ENCODE results near the gene SERPINE1.

The SERPINE1 gene

DNA sequence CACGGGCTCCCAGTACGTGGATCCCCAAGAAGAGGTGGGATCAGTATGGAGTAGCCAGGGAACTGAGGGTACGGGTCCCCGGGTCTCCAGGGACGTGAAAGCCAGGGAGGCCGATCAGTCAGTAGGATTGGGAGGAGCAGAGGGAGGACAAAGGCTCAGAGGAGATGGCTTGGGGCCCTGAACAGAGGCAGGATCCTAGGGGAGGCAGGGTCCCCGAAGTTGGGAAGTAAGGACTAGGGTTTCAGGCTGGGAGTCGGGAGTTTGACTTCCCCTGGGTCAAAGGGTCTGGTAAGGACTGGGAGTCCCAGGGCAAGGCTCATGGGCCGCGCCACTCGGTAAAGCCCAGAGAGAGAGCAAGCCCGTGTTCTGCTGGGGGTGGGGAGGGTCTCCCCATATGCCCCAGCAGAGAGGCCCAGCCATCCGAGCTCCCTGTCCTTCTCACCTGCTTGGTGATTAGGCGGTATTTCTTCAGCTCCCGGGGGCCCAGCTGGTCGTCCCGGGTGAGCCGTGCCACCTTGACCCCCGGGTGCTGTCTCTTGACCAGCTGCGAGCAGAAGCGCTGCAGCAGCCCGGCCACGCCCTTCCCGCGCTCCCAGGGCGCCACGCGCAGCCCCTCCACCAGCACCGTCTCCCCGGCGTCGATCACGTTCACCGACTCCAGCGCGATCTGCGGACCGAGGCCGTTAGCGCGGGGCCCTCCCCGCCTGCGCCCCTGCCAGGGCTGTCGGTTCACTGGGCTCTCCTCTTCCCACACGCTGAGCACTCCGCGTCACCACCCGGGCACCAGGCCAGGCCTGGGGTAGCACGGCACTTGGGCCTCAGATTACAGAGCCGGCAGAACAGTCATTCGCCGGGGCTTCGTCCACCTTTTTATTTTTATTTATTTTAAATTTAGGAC is 46.2 kb downstream of the SERPINE1 start (continued):
- TF ChIP-seq, protein P1, sequence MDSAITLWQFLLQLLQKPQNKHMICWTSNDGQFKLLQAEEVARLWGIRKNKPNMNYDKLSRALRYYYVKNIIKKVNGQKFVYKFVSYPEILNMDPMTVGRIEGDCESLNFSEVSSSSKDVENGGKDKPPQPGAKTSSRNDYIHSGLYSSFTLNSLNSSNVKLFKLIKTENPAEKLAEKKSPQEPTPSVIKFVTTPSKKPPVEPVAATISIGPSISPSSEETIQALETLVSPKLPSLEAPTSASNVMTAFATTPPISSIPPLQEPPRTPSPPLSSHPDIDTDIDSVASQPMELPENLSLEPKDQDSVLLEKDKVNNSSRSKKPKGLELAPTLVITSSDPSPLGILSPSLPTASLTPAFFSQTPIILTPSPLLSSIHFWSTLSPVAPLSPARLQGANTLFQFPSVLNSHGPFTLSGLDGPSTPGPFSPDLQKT (IDR thresholded peaks at IDR 0.05; ENCODE audit: borderline replicate concordance, low read depth, low read length), result no peak
- TF ChIP-seq ZNF16 (tag by site-specific recombination; IDR thresholded peaks at IDR 0.05; ENCODE audit: low read depth) (no peak), ZNF214 (tag by site-specific recombination; IDR thresholded peaks at IDR 0.05; ENCODE audit: borderline replicate concordance) (no peak), ZNF394 (tag by site-specific recombination; IDR thresholded peaks at IDR 0.05; ENCODE audit: borderline replicate concordance) (no peak; the same call in 1 of the 2 replicates), ZNF148 (tag by site-specific recombination; IDR thresholded peaks at IDR 0.05; ENCODE audit: borderline replicate concordance) (no peak), ZBTB7A (tag by site-specific recombination; IDR thresholded peaks at IDR 0.05; ENCODE audit: low read depth) (peak; percentile 95; the same call in 1 of the 2 replicates), ZBTB48 (tag by site-specific recombination; IDR thresholded peaks at IDR 0.05) (peak; percentile 15; the same call in 1 of the 2 replicates), ZNF585B (tag by site-specific recombination; IDR thresholded peaks at IDR 0.05) (no peak), ZNF76 (tag by site-specific recombination; IDR thresholded peaks at IDR 0.05; ENCODE audit: borderline replicate concordance, low read depth) (peak; percentile 41; the same call in 1 of the 2 replicates), ZNF510 (tag by site-specific recombination; IDR thresholded peaks at IDR 0.05; ENCODE audit: insufficient replicate concordance) (no peak), SP3 (tag by site-specific recombination; IDR thresholded peaks at IDR 0.05) (no peak), ZNF175 (tag by site-specific recombination; IDR thresholded peaks at IDR 0.05) (no peak), ZIC2 (tag by site-specific recombination; IDR thresholded peaks at IDR 0.05) (peak; percentile 94), INSM2 (tag by site-specific recombination; IDR thresholded peaks at IDR 0.05) (no peak), ZNF623 (tag by site-specific recombination; IDR thresholded peaks at IDR 0.05) (0 out of 2 replicates have a peak, but pooled peaks have one; percentile 4), ZNF660 (tag by site-specific recombination; IDR thresholded peaks at IDR 0.05) (0 out of 2 replicates have a peak, but pooled peaks have one; percentile 44), ZNF555 (tag by site-specific recombination; conservative IDR thresholded peaks at IDR 0.05) (no peak), OSR2 (tag by site-specific recombination; IDR thresholded peaks at IDR 0.05) (no peak), ZXDB (tag by site-specific recombination; IDR thresholded peaks at IDR 0.05) (peak; percentile 82), ZBTB6 (tag by site-specific recombination; IDR thresholded peaks at IDR 0.05) (peak; percentile 51; the same call in 1 of the 2 replicates), ZNF658 (tag by site-specific recombination; IDR thresholded peaks at IDR 0.05) (no peak), ZNF792 (tag by site-specific recombination; IDR thresholded peaks at IDR 0.05) (no peak), YY1 (tag by site-specific recombination; IDR thresholded peaks at IDR 0.05) (no peak), ZNF274 (IDR thresholded peaks at IDR 0.05; ENCODE audit: low read length) (no peak), ZNF274 (tag by site-specific recombination; IDR thresholded peaks at IDR 0.05; ENCODE audit: borderline replicate concordance) (no peak), ZNF529 (tag by site-specific recombination; IDR thresholded peaks at IDR 0.05; ENCODE audit: insufficient replicate concordance) (no peak), ZNF548 (tag by site-specific recombination; IDR thresholded peaks at IDR 0.05) (no peak)
- TF ChIP-seq, protein P2, sequence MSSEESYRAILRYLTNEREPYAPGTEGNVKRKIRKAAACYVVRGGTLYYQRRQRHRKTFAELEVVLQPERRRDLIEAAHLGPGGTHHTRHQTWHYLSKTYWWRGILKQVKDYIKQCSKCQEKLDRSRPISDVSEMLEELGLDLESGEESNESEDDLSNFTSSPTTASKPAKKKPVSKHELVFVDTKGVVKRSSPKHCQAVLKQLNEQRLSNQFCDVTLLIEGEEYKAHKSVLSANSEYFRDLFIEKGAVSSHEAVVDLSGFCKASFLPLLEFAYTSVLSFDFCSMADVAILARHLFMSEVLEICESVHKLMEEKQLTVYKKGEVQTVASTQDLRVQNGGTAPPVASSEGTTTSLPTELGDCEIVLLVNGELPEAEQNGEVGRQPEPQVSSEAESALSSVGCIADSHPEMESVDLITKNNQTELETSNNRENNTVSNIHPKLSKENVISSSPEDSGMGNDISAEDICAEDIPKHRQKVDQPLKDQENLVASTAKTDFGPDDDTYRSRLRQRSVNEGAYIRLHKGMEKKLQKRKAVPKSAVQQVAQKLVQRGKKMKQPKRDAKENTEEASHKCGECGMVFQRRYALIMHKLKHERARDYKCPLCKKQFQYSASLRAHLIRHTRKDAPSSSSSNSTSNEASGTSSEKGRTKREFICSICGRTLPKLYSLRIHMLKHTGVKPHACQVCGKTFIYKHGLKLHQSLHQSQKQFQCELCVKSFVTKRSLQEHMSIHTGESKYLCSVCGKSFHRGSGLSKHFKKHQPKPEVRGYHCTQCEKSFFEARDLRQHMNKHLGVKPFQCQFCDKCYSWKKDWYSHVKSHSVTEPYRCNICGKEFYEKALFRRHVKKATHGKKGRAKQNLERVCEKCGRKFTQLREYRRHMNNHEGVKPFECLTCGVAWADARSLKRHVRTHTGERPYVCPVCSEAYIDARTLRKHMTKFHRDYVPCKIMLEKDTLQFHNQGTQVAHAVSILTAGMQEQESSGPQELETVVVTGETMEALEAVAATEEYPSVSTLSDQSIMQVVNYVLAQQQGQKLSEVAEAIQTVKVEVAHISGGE (tag by site-specific recombination; conservative IDR thresholded peaks at IDR 0.05; ENCODE audit: low read depth), result no peak

Measured in HEK293 (cell line).